ENCODE results near the gene PIF1. TPM values are rescaled to one million over a fixed set of nuclear protein-coding genes. Genes with fewer than 3 reads are reported as not detected.

Gene PIF1
- total RNA-seq, 1 donor from 2014 or later = 8.6 TPM

GRCh38 chr15:64813075-64813474 is 12.4 kb downstream of the PIF1 start:
- H3K27me3 Mint-ChIP-seq (ENCODE audit: unreplicated experiment) = peaks cover 6% of the 10 kb centered on the region
- H3K27ac Mint-ChIP-seq (ENCODE audit: unreplicated experiment) = no peak overlapping the region
- DNase-seq = no peak
- H3K36me3 Mint-ChIP-seq (ENCODE audit: unreplicated experiment) = no peaks in the 10 kb centered on the region
- TF ChIP-seq CTCF (IDR thresholded peaks at IDR 0.05; ENCODE audit: partially characterized antibody, unreplicated experiment) = no peak
- peaks cover 25% of the 10 kb centered on the region for H3K4me1 Mint-ChIP-seq (ENCODE audit: low read depth, unreplicated experiment)
- H3K9me3 Mint-ChIP-seq (ENCODE audit: unreplicated experiment) = peaks cover 1% of the 10 kb centered on the region
- no peak overlapping the region for H3K4me3 Mint-ChIP-seq (ENCODE audit: unreplicated experiment)

- DNase-seq = no peak
- no peak for TF ChIP-seq CTCF (IDR thresholded peaks at IDR 0.05; ENCODE audit: partially characterized antibody, unreplicated experiment)
- H3K9me3 Mint-ChIP-seq (ENCODE audit: unreplicated experiment) = peaks cover 1% of the 10 kb centered on the region
- no peaks in the 10 kb centered on the region for H3K36me3 Mint-ChIP-seq (ENCODE audit: unreplicated experiment)
- peak overlapping the region; percentile 63 for H3K4me3 Mint-ChIP-seq (ENCODE audit: unreplicated experiment)
- H3K4me1 Mint-ChIP-seq (ENCODE audit: low read depth, unreplicated experiment) = peaks cover 28% of the 10 kb centered on the region
- H3K27ac Mint-ChIP-seq (ENCODE audit: unreplicated experiment) = peak overlapping the region; percentile 76
- H3K27me3 Mint-ChIP-seq (ENCODE audit: unreplicated experiment) = peaks cover 6% of the 10 kb centered on the region
Observed at GRCh38 chr15:64810497-64811326, 14.7 kb downstream of the PIF1 start.

GRCh38 chr15:64809649-64810496 is 15.6 kb downstream of the PIF1 start:
- Mint-ChIP-seq H3K4me3 (ENCODE audit: unreplicated experiment) (peak overlapping the region; percentile 64), H3K9me3 (ENCODE audit: unreplicated experiment) (peaks cover 1% of the 10 kb centered on the region), H3K36me3 (ENCODE audit: unreplicated experiment) (no peaks in the 10 kb centered on the region), H3K4me1 (ENCODE audit: low read depth, unreplicated experiment) (peaks cover 28% of the 10 kb centered on the region), H3K27me3 (ENCODE audit: unreplicated experiment) (peaks cover 6% of the 10 kb centered on the region), H3K27ac (ENCODE audit: unreplicated experiment) (peak overlapping the region; percentile 76)
- TF ChIP-seq CTCF (IDR thresholded peaks at IDR 0.05; ENCODE audit: partially characterized antibody, unreplicated experiment) = peak; percentile 87
- peak; percentile 88 for DNase-seq

- no peak overlapping the region for H3K27ac Mint-ChIP-seq (ENCODE audit: unreplicated experiment)
- H3K27me3 Mint-ChIP-seq (ENCODE audit: unreplicated experiment) = peaks cover 10% of the 10 kb centered on the region
- peaks cover 28% of the 10 kb centered on the region for H3K4me1 Mint-ChIP-seq (ENCODE audit: low read depth, unreplicated experiment)
- TF ChIP-seq CTCF (IDR thresholded peaks at IDR 0.05; ENCODE audit: partially characterized antibody, unreplicated experiment) = no peak
- no peaks in the 10 kb centered on the region for H3K36me3 Mint-ChIP-seq (ENCODE audit: unreplicated experiment)
- H3K9me3 Mint-ChIP-seq (ENCODE audit: unreplicated experiment) = peaks cover 4% of the 10 kb centered on the region
- DNase-seq = no peak
- H3K4me3 Mint-ChIP-seq (ENCODE audit: unreplicated experiment) = no peak overlapping the region
Observed at GRCh38 chr15:64808785-64809453, 16.5 kb downstream of the PIF1 start.

Data from glutamatergic neuron (in vitro differentiated cells).